Liver (tissue), 3 donors: ENCODE measurements around the gene FAM9C.

Experiments used
- CTCF ChIP-seq: fragments of 150-350 bp; IDR thresholded peaks from 2 replicates; pipeline ENCODE4 v1.5.1; 2017; ENCODE audit warnings: improper control_type of control experiment, low read depth, low read length; ENCODE audit not compliant: missing input control
- FOXA1 ChIP-seq: IDR thresholded peaks from 2 replicates; pipeline ENCODE4 v1.6.1; 2016; ENCODE audit warnings: antibody characterized with exemption
- GABPA ChIP-seq, 2 donors: IDR thresholded peaks in 1 of 2; conservative IDR thresholded peaks in 1 of 2; 2 replicates each; pipeline ENCODE4 v1.6.1; 2016; ENCODE audit warnings: antibody characterized with exemption in 2 of 2, mild to moderate bottlenecking in 1 of 2, moderate library complexity in 1 of 2
- HNF4A ChIP-seq, 2 donors: conservative IDR thresholded peaks; 2 replicates each; pipeline ENCODE4 v1.6.1; 2016; ENCODE audit warnings: antibody characterized with exemption in 2 of 2, mild to moderate bottlenecking in 2 of 2
- HNF4G ChIP-seq: IDR thresholded peaks from 2 replicates; pipeline ENCODE4 v1.6.1; 2016; ENCODE audit warnings: antibody characterized with exemption
- MAX ChIP-seq: IDR thresholded peaks from 2 replicates; pipeline ENCODE4 v1.6.1; 2016; ENCODE audit warnings: antibody characterized with exemption
- NR2F2 ChIP-seq: IDR thresholded peaks from 2 replicates; pipeline ENCODE4 v1.6.1; 2016; ENCODE audit warnings: antibody characterized with exemption
- RAD21 ChIP-seq, 2 donors: IDR thresholded peaks; 2 replicates each; pipeline ENCODE4 v1.6.1; 2016; ENCODE audit warnings: antibody characterized with exemption in 2 of 2, mild to moderate bottlenecking in 2 of 2
- REST ChIP-seq: IDR thresholded peaks from 2 replicates; pipeline ENCODE4 v1.6.1; 2016; ENCODE audit warnings: antibody characterized with exemption, mild to moderate bottlenecking
- RXRA ChIP-seq, 2 donors: IDR thresholded peaks; 2 replicates each; pipeline ENCODE4 v1.6.1; 2017 to 2018; ENCODE audit warnings: antibody characterized with exemption in 2 of 2, mild to moderate bottlenecking in 1 of 2
- SP1 ChIP-seq: IDR thresholded peaks from 2 replicates; pipeline ENCODE4 v1.6.1; 2018; ENCODE audit warnings: antibody characterized with exemption, mild to moderate bottlenecking
- TAF1 ChIP-seq: conservative IDR thresholded peaks from 2 replicates; pipeline ENCODE4 v1.6.1; 2016; ENCODE audit warnings: antibody characterized with exemption, mild to moderate bottlenecking
- ZBTB33 ChIP-seq: IDR thresholded peaks from 2 replicates; pipeline ENCODE4 v1.6.1; 2016; ENCODE audit warnings: antibody characterized with exemption
- donor health status: healthy.
- donor health status: healthy.

- no peak for TF ChIP-seq TAF1
- TF ChIP-seq SP1: no peak
- TF ChIP-seq CTCF: no peak
- no peak for TF ChIP-seq GABPA (IDR thresholded peaks at IDR 0.05 in 1 of 2, conservative IDR thresholded peaks at IDR 0.05 in 1 of 2)
- TF ChIP-seq HNF4A (conservative IDR thresholded peaks at IDR 0.05): no peak
- TF ChIP-seq RXRA (IDR thresholded peaks at IDR 0.05): no peak
- no peak for TF ChIP-seq FOXA1
- no peak for TF ChIP-seq MAX
- TF ChIP-seq RAD21 (IDR thresholded peaks at IDR 0.05): no peak
- TF ChIP-seq REST: no peak
- no peak for TF ChIP-seq HNF4G
- TF ChIP-seq ZBTB33: no peak
- no peak for TF ChIP-seq NR2F2
Measured at GRCh38 chrX:13076176-13076961, 31.9 kb upstream of the FAM9C start.
